ENCODE measurements around the gene PLD6.

- TF ChIP-seq ZNF274 (IDR thresholded peaks at IDR 0.05; ENCODE audit: low read depth, low read length), result no peak
- no peak for TF ChIP-seq SUZ12 (IDR thresholded peaks at IDR 0.05; ENCODE audit: extremely low read depth, insufficient read depth, insufficient read length)
Observed at GRCh38 chr17:17216236-17216635, 10.1 kb upstream of the PLD6 start.

Measured in NT2/D1 (cell line).